ENCODE results near the gene SLC6A17.

DNA sequence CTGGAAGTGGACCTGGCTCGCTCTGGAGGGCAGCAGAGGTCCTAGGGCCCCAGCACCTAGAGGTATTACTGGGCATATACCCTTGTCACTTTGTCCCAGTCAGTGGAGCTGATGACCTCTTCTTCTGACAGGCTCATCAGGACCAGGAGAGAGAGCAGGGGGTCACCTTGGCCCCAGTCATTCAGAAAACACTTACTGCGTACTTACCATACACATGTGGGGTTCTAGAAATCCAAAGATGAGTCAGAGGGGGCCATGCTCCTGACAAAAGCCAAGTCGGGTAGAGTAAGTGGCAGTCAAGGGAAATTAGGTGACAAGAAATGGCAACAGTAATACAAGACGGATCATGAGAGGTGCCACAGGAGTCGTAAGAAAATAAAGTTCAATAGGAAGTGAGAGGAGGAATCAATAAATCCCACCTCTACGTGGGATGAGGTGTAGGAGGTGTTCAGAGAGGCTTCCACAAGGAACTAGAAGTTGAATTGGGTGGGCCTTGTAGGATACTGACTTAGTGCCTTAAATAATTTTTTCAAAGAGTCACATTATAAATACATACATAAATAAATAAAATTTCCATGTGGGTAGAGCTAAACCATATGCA, 66.7 kb downstream of the SLC6A17 start:
- TF ChIP-seq CEBPB (IDR thresholded peaks at IDR 0.05), result no peak
- no peak for TF ChIP-seq ZBTB7A (IDR thresholded peaks at IDR 0.05; ENCODE audit: low read depth)
- TF ChIP-seq EP300 (IDR thresholded peaks at IDR 0.05; ENCODE audit: borderline replicate concordance), result no peak
- no peak for TF ChIP-seq RAD21 (IDR thresholded peaks at IDR 0.05; ENCODE audit: low read depth)
- TF ChIP-seq, protein P1, sequence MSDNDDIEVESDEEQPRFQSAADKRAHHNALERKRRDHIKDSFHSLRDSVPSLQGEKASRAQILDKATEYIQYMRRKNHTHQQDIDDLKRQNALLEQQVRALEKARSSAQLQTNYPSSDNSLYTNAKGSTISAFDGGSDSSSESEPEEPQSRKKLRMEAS (IDR thresholded peaks at IDR 0.05), result no peak
- no peak for TF ChIP-seq EGR1 (IDR thresholded peaks at IDR 0.05)
- no peak for TF ChIP-seq YY1 (IDR thresholded peaks at IDR 0.05; ENCODE audit: low read depth)
- TF ChIP-seq CREB1 (IDR thresholded peaks at IDR 0.05; ENCODE audit: low read depth), result no peak
- no peak for TF ChIP-seq NFIC (IDR thresholded peaks at IDR 0.05)
- TF ChIP-seq, protein P2, sequence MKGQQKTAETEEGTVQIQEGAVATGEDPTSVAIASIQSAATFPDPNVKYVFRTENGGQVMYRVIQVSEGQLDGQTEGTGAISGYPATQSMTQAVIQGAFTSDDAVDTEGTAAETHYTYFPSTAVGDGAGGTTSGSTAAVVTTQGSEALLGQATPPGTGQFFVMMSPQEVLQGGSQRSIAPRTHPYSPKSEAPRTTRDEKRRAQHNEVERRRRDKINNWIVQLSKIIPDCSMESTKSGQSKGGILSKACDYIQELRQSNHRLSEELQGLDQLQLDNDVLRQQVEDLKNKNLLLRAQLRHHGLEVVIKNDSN (IDR thresholded peaks at IDR 0.05), result no peak
- no peak for TF ChIP-seq TAF1 (IDR thresholded peaks at IDR 0.05; ENCODE audit: low read depth)

All from Ishikawa (cell line).